Neutrophil (primary cell): ENCODE results near the gene SLC35F1.

Source experiments
- H3K27ac ChIP-seq: fragments of 200-600 bp; sonication (generic); 2 replicates; pipeline ENCODE4 v1.5.1; 2016; ENCODE audit warnings: mild to moderate bottlenecking, moderate library complexity
- H3K27me3 ChIP-seq: fragments of 200-600 bp; sonication (generic); 2 replicates; pipeline ENCODE4 v1.6.0; 2016; ENCODE audit warnings: mild to moderate bottlenecking
- H3K36me3 ChIP-seq: fragments of 200-600 bp; sonication (generic); 2 replicates; pipeline ENCODE4 v1.5.1; 2017
- H3K4me1 ChIP-seq, 2 experiments: fragments of 200-600 bp in 1 of 2; sonication (generic) in 1 of 2; 1 replicate in 1 of 2; 2 replicates in 1 of 2; pipeline versions ENCODE4 v1.5.1 to v1.6.1; 2013 to 2016; ENCODE audit warnings: low read depth in 1 of 2, low read length in 1 of 2, mild to moderate bottlenecking in 1 of 2, moderate library complexity in 1 of 2; ENCODE audit not compliant: control insufficient read depth in 1 of 2, insufficient read depth in 1 of 2
- H3K4me3 ChIP-seq, 2 experiments: fragments of 200-600 bp in 1 of 2; sonication (generic) in 1 of 2; 1 replicate in 1 of 2; 2 replicates in 1 of 2; pipeline ENCODE4 v1.5.1; 2013 to 2016; ENCODE audit warnings: low read depth in 1 of 2, low read length in 1 of 2, mild to moderate bottlenecking in 1 of 2, moderate library complexity in 1 of 2
- H3K9me3 ChIP-seq: fragments of 200-600 bp; sonication (generic); 2 replicates; pipeline ENCODE4 v1.5.1; 2016
- CTCF ChIP-seq: fragments of 200-600 bp; sonication (generic); IDR thresholded peaks from 2 replicates; pipeline ENCODE4 v1.5.1; 2016; ENCODE audit warnings: antibody characterized with exemption

The SLC35F1 gene

DNA sequence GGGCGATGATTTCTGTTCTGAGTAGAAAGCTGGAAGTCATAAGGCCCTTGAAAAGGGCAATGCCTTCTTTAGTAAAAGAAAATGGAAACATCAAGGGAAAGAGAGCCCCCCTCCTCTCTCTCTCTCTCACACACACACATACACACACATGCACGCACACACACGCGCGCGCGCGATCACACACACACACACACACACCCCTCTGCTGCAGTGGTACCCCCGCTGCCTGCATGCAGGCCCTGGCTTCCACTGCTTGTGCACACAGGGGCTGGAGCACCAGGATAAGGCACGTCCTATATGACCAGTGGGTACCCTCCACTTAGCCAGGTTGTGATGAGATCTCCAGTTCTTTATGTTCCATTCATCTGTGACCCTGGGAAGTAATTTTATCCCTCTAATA lies 300.9 kb downstream of the SLC35F1 start:
- no peak for TF ChIP-seq CTCF
- no peaks in the 10 kb centered on the region for H3K9me3 ChIP-seq
- H3K4me1 ChIP-seq, result no peaks in the 10 kb centered on the region
- no peak overlapping the region for H3K4me3 ChIP-seq
- H3K27me3 ChIP-seq, result no peaks in the 10 kb centered on the region
- no peaks in the 10 kb centered on the region for H3K36me3 ChIP-seq
- H3K27ac ChIP-seq, result no peak overlapping the region

- TF ChIP-seq CTCF, result no peak
- H3K27me3 ChIP-seq, result no peaks in the 10 kb centered on the region
- no peaks in the 10 kb centered on the region for H3K36me3 ChIP-seq
- H3K4me3 ChIP-seq, result no peak overlapping the region
- H3K27ac ChIP-seq, result no peak overlapping the region
- no peaks in the 10 kb centered on the region for H3K4me1 ChIP-seq
- no peaks in the 10 kb centered on the region for H3K9me3 ChIP-seq
These were observed 305.5 kb downstream of the SLC35F1 start for GRCh38 chr6:118212451-118213173.

GRCh38 chr6:118215269-118215668 lies 308.2 kb downstream of the SLC35F1 start:
- H3K4me3 ChIP-seq, result no peak overlapping the region
- no peaks in the 10 kb centered on the region for H3K9me3 ChIP-seq
- H3K36me3 ChIP-seq, result no peaks in the 10 kb centered on the region
- no peak for TF ChIP-seq CTCF
- no peaks in the 10 kb centered on the region for H3K4me1 ChIP-seq
- H3K27ac ChIP-seq, result no peak overlapping the region
- no peaks in the 10 kb centered on the region for H3K27me3 ChIP-seq

- H3K36me3 ChIP-seq, result no peaks in the 10 kb centered on the region
- no peak overlapping the region for H3K4me3 ChIP-seq
- no peaks in the 10 kb centered on the region for H3K9me3 ChIP-seq
- no peaks in the 10 kb centered on the region for H3K4me1 ChIP-seq
- no peak for TF ChIP-seq CTCF
- no peaks in the 10 kb centered on the region for H3K27me3 ChIP-seq
- no peak overlapping the region for H3K27ac ChIP-seq
These were observed 309.7 kb downstream of the SLC35F1 start for GRCh38 chr6:118216751-118217150.

DNA sequence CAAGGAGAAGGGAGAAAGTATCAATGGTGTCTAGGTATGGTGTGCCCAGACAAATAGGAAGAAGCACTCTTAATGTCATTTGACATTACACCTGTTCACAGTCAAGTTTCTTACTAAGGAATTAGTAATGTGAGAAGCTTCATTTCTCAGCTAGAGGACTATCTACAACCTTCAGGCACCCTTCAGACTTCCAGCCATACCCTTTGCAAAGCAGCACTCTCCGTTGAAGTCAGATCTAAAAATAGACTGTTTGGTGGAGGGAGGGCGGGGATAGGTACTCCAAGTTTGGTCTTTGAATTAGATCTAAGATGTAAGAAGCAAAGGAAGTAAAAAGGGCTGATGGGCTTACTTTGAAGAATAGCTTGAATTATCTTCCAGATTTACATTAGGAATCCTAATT lies 311.1 kb downstream of the SLC35F1 start:
- H3K4me3 ChIP-seq, result no peak overlapping the region
- H3K36me3 ChIP-seq, result no peaks in the 10 kb centered on the region
- no peaks in the 10 kb centered on the region for H3K4me1 ChIP-seq
- no peak for TF ChIP-seq CTCF
- H3K27ac ChIP-seq, result no peak overlapping the region
- H3K27me3 ChIP-seq, result no peaks in the 10 kb centered on the region
- H3K9me3 ChIP-seq, result no peaks in the 10 kb centered on the region
